ENCODE results near the gene PRKCA. TPM values are rescaled to one million over a fixed set of nuclear protein-coding genes. Genes with fewer than 3 reads are reported as not detected.

The PRKCA gene
- total RNA-seq, 2 donors from 2014 or later: 6.5 to 6.6 TPM

- no peak for TF ChIP-seq CTCF (IDR thresholded peaks at IDR 0.05)
- no peak for TF ChIP-seq POLR2A (IDR thresholded peaks at IDR 0.05)
- no peak overlapping the region for H3K4me3 ChIP-seq
- ATAC-seq: no peak
- no peaks in the 10 kb centered on the region for H3K9me3 ChIP-seq
- intact Hi-C loops (cut with DNase I): no loop called here
- peaks cover 8% of the 10 kb centered on the region for H3K4me1 ChIP-seq
- no peaks in the 10 kb centered on the region for H3K36me3 ChIP-seq (replicated peaks in 1 of 2; ENCODE audit: insufficient read depth in 1 of 2, low read depth in 2 of 2)
- 44 to 62% methylated on average over 14 to 16 of the region's 16 CpGs for WGBS, 2 donors
- peaks cover 0 to 10% of the 10 kb centered on the region in 2 donors for H3K27me3 ChIP-seq
- no peak for DNase-seq
- no peak overlapping the region for H3K27ac ChIP-seq
Observed at GRCh38 chr17:66835476-66835875, 533.1 kb downstream of the PRKCA start.

GRCh38 chr17:66836063-66837005, 533.9 kb downstream of the PRKCA start:
- no peak for DNase-seq
- H3K27me3 ChIP-seq: peaks cover 0 to 10% of the 10 kb centered on the region in 2 donors
- TF ChIP-seq CTCF (IDR thresholded peaks at IDR 0.05) (no peak), POLR2A (IDR thresholded peaks at IDR 0.05) (no peak)
- WGBS, 2 donors: 69 to 76% methylated on average over 7 to 11 of the region's 11 CpGs
- H3K9me3 ChIP-seq: no peaks in the 10 kb centered on the region
- H3K4me3 ChIP-seq: no peak overlapping the region
- H3K36me3 ChIP-seq (replicated peaks in 1 of 2; ENCODE audit: insufficient read depth in 1 of 2, low read depth in 2 of 2): no peaks in the 10 kb centered on the region
- ATAC-seq: no peak
- intact Hi-C loops (cut with DNase I): no loop called here
- no peak overlapping the region for H3K27ac ChIP-seq
- H3K4me1 ChIP-seq: peaks cover 8% of the 10 kb centered on the region

- Histone ChIP-seq H3K4me3 (no peak overlapping the region), H3K27ac (no peak overlapping the region), H3K4me1 (peaks cover 8% of the 10 kb centered on the region), H3K9me3 (no peaks in the 10 kb centered on the region), H3K27me3 (peaks cover 0 to 10% of the 10 kb centered on the region in 2 donors), H3K36me3 (replicated peaks in 1 of 2; ENCODE audit: insufficient read depth in 1 of 2, low read depth in 2 of 2) (no peaks in the 10 kb centered on the region)
- DNase-seq (no peak), ATAC-seq (no peak)
- WGBS, 2 donors: 100% methylated on average over 1 of the region's 1 CpG
- TF ChIP-seq CTCF (IDR thresholded peaks at IDR 0.05) (no peak), POLR2A (IDR thresholded peaks at IDR 0.05) (no peak)
- intact Hi-C loops (cut with DNase I): no loop called here
Observed at GRCh38 chr17:66837226-66837625, 534.8 kb downstream of the PRKCA start.

- Histone ChIP-seq H3K27ac (no peak overlapping the region), H3K27me3 (peaks cover 0 to 10% of the 10 kb centered on the region in 2 donors), H3K36me3 (replicated peaks in 1 of 2; ENCODE audit: insufficient read depth in 1 of 2, low read depth in 2 of 2) (no peaks in the 10 kb centered on the region), H3K9me3 (no peaks in the 10 kb centered on the region), H3K4me3 (no peak overlapping the region), H3K4me1 (peaks cover 8% of the 10 kb centered on the region)
- intact Hi-C loops (cut with DNase I): no loop called here
- 76 to 80% methylated on average over 9 to 11 of the region's 11 CpGs for WGBS, 2 donors
- TF ChIP-seq CTCF (IDR thresholded peaks at IDR 0.05) (no peak), POLR2A (IDR thresholded peaks at IDR 0.05) (no peak)
- DNase-seq (no peak), ATAC-seq (no peak)
Observed at GRCh38 chr17:66837885-66838665, 535.7 kb downstream of the PRKCA start.
